PFSK-1 (cell line): ENCODE results near the gene MTG2.

ENCODE experiments used
- FOXP2 ChIP-seq: optimal IDR thresholded peaks from 2 replicates; pipeline ENCODE3; 2011; ENCODE audit warnings: borderline replicate concordance, control low read depth, inconsistent platforms; ENCODE audit not compliant: insufficient read depth; ENCODE audit errors: extremely low read length, extremely low read depth
- POLR2AphosphoS5 ChIP-seq: IDR thresholded peaks from 2 replicates; pipeline ENCODE4 v1.6.1; 2012; ENCODE audit warnings: low read depth, mild to moderate bottlenecking, control low read depth, low read length, moderate library complexity
- REST ChIP-seq, 2 experiments: IDR thresholded peaks; 2 replicates each; pipeline versions ENCODE4 v1.6.1 to v1.8.0; 2011 to 2012; ENCODE audit warnings: low read depth in 2 of 2, low read length in 2 of 2, control low read depth in 1 of 2, inconsistent platforms in 1 of 2, mild to moderate bottlenecking in 1 of 2, moderate library complexity in 1 of 2; ENCODE audit not compliant: insufficient read depth in 1 of 2
- SIN3A ChIP-seq: IDR thresholded peaks from 2 replicates; pipeline ENCODE4 v1.6.1; 2012; ENCODE audit warnings: mild to moderate bottlenecking, low read length, moderate library complexity, borderline replicate concordance; ENCODE audit not compliant: insufficient read depth
- TAF1 ChIP-seq: IDR thresholded peaks from 2 replicates; pipeline ENCODE4 v1.6.1; 2012; ENCODE audit warnings: low read length, control low read depth, borderline replicate concordance; ENCODE audit not compliant: insufficient read depth

Gene MTG2

GRCh38 chr20:62227977-62228958 is 45.4 kb downstream of the MTG2 start:
- TF ChIP-seq SIN3A (no peak), TAF1 (no peak), FOXP2 (no peak)

GRCh38 chr20:62228982-62229545 is 46.2 kb downstream of the MTG2 start:
- TF ChIP-seq FOXP2 (no peak), POLR2AphosphoS5 (no peak), SIN3A (no peak), REST (IDR thresholded peaks at IDR 0.05; ENCODE audit: insufficient read depth in 1 of 2, low read depth in 2 of 2, low read length in 2 of 2) (no peak), TAF1 (no peak)

GRCh38 chr20:62229667-62230066 is 46.8 kb downstream of the MTG2 start:
- TF ChIP-seq POLR2AphosphoS5 (no peak), FOXP2 (no peak), REST (IDR thresholded peaks at IDR 0.05; ENCODE audit: insufficient read depth in 1 of 2, low read depth in 2 of 2, low read length in 2 of 2) (no peak), SIN3A (no peak), TAF1 (no peak)

GRCh38 chr20:62230276-62230675 is 47.4 kb downstream of the MTG2 start:
- TF ChIP-seq POLR2AphosphoS5 = no peak
- TF ChIP-seq REST (IDR thresholded peaks at IDR 0.05; ENCODE audit: insufficient read depth in 1 of 2, low read depth in 2 of 2, low read length in 2 of 2) = no peak
- TF ChIP-seq SIN3A = no peak
- TF ChIP-seq TAF1 = no peak
- no peak for TF ChIP-seq FOXP2

- no peak for TF ChIP-seq POLR2AphosphoS5
- TF ChIP-seq REST (IDR thresholded peaks at IDR 0.05; ENCODE audit: insufficient read depth in 1 of 2, low read depth in 2 of 2, low read length in 2 of 2) = no peak
- no peak for TF ChIP-seq FOXP2
- TF ChIP-seq TAF1 = no peak
- TF ChIP-seq SIN3A = no peak
Measured at GRCh38 chr20:62230696-62231095, 47.9 kb downstream of the MTG2 start.
